HEK293T (cell line): ENCODE data around the gene HDAC9.

Experiments used
- CTCF ChIA-PET: fragments of 350-600 bp; formaldehyde crosslinking; extraction: SDS; loops from one replicate; lab custom pipeline; 2021; ENCODE audit warnings: antibody characterized with exemption, inconsistent platforms; lab: Yijun Ruan, JAX
- POLR2A ChIA-PET: fragments of 350-600 bp; formaldehyde crosslinking; extraction: SDS; loops from one replicate; lab custom pipeline; 2020; ENCODE audit warnings: antibody characterized with exemption, inconsistent platforms; lab: Yijun Ruan, JAX
- DNase-seq: peaks from one replicate; pipeline ENCODE4 v3.0.0; 2012; ENCODE audit warnings: mixed read lengths; ENCODE audit errors: extremely low spot score
- ARNT ChIP-seq: fragments of 450-650 bp; IDR thresholded peaks from 2 replicates; pipeline ENCODE4 v1.6.1; 2017; ENCODE audit warnings: mild to moderate bottlenecking
- BHLHE40 ChIP-seq: fragments of 450-650 bp; IDR thresholded peaks from 2 replicates; pipeline ENCODE4 v1.6.1; 2016; ENCODE audit warnings: mild to moderate bottlenecking, moderate library complexity, borderline replicate concordance
- CTBP1 ChIP-seq: fragments of 450-650 bp; IDR thresholded peaks from 2 replicates; pipeline ENCODE4 v1.6.1; 2016; ENCODE audit warnings: borderline replicate concordance
- ELF4 ChIP-seq: fragments of 450-650 bp; IDR thresholded peaks from 2 replicates; pipeline ENCODE4 v1.6.1; 2017; ENCODE audit warnings: antibody characterized with exemption
- FOXA1 ChIP-seq: fragments of 450-650 bp; IDR thresholded peaks from 2 replicates; pipeline ENCODE4 v1.6.1; 2016; ENCODE audit warnings: mild to moderate bottlenecking
- FOXK2 ChIP-seq: fragments of 450-650 bp; IDR thresholded peaks from 2 replicates; pipeline ENCODE4 v1.6.1; 2016; ENCODE audit warnings: mild to moderate bottlenecking
- FOXM1 ChIP-seq: fragments of 450-650 bp; IDR thresholded peaks from 2 replicates; pipeline ENCODE4 v1.6.1; 2017; ENCODE audit warnings: mild to moderate bottlenecking, borderline replicate concordance
- HDGF ChIP-seq: fragments of 450-650 bp; IDR thresholded peaks from 2 replicates; pipeline ENCODE4 v1.6.1; 2017; ENCODE audit warnings: antibody characterized with exemption, borderline replicate concordance
- L3MBTL2 ChIP-seq: fragments of 450-650 bp; conservative IDR thresholded peaks from 2 replicates; pipeline ENCODE4 v1.6.1; 2016; ENCODE audit warnings: mild to moderate bottlenecking
- LEF1 ChIP-seq: fragments of 450-650 bp; IDR thresholded peaks from 2 replicates; pipeline ENCODE4 v1.6.1; 2017; ENCODE audit warnings: mild to moderate bottlenecking, borderline replicate concordance
- NFRKB ChIP-seq: fragments of 450-650 bp; IDR thresholded peaks from 2 replicates; pipeline ENCODE4 v1.6.1; 2016; ENCODE audit warnings: mild to moderate bottlenecking, moderate library complexity
- PKNOX1 ChIP-seq: fragments of 450-650 bp; IDR thresholded peaks from 2 replicates; pipeline ENCODE4 v1.6.1; 2016
- SP1 ChIP-seq: fragments of 450-650 bp; IDR thresholded peaks from 2 replicates; pipeline ENCODE4 v1.6.1; 2017
- SUZ12 ChIP-seq: fragments of 450-650 bp; IDR thresholded peaks from 2 replicates; pipeline ENCODE4 v1.6.1; 2016; ENCODE audit warnings: mild to moderate bottlenecking
- TARDBP ChIP-seq: fragments of 450-650 bp; IDR thresholded peaks from 2 replicates; pipeline ENCODE4 v1.6.1; 2016
- ZNF384 ChIP-seq: fragments of 450-650 bp; IDR thresholded peaks from 2 replicates; pipeline ENCODE4 v1.6.1; 2016

HDAC9 gene

GRCh38 chr7:18515067-18515466 lies 19.5 kb downstream of the HDAC9 start:
- TF ChIP-seq ARNT, result no peak
- no peak for TF ChIP-seq SUZ12
- no peak for TF ChIP-seq LEF1
- TF ChIP-seq L3MBTL2, result no peak
- TF ChIP-seq ELF4, result no peak
- no peak for TF ChIP-seq TARDBP
- TF ChIP-seq ZNF384, result no peak
- TF ChIP-seq FOXM1, result no peak
- no peak for TF ChIP-seq PKNOX1
- TF ChIP-seq BHLHE40, result no peak
- no peak for TF ChIP-seq HDGF
- TF ChIP-seq SP1, result no peak
- TF ChIP-seq FOXA1, result no peak
- TF ChIP-seq FOXK2, result no peak
- TF ChIP-seq CTBP1, result no peak
- ChIA-PET POLR2A (no interaction called here), CTCF (interaction anchor here (1.5 kb wide), 1 partner anchor 13 kb away, joined by 3 read pairs; no protein-coding TSS in a partner anchor)
- DNase-seq, result no peak

- no peak for TF ChIP-seq CTBP1
- no peak for TF ChIP-seq ARNT
- POLR2A ChIA-PET, result no interaction called here
- CTCF ChIA-PET, result interaction anchor here (0.6 kb wide), 1 partner anchor 22 kb away, joined by 3 read pairs; no protein-coding TSS in a partner anchor
- DNase-seq, result no peak
Observed at GRCh38 chr7:18517646-18518045, 22.1 kb downstream of the HDAC9 start.

GRCh38 chr7:18518555-18518954 lies 23.0 kb downstream of the HDAC9 start:
- TF ChIP-seq CTBP1 (no peak), FOXA1 (no peak), L3MBTL2 (no peak), PKNOX1 (no peak), BHLHE40 (no peak), SUZ12 (no peak), FOXM1 (no peak), LEF1 (no peak), NFRKB (no peak), TARDBP (no peak), SP1 (no peak), ARNT (no peak), ZNF384 (no peak), HDGF (no peak), ELF4 (no peak), FOXK2 (no peak)
- DNase-seq, result no peak
- CTCF ChIA-PET, result no interaction called here
- POLR2A ChIA-PET, result no interaction called here

- ChIA-PET CTCF (no interaction called here), POLR2A (no interaction called here)
- DNase-seq, result no peak
- TF ChIP-seq FOXK2 (no peak), NFRKB (no peak), HDGF (no peak), ARNT (no peak), ZNF384 (no peak), BHLHE40 (no peak), CTBP1 (no peak), LEF1 (no peak), SUZ12 (no peak), SP1 (no peak), TARDBP (no peak), PKNOX1 (no peak), FOXM1 (no peak), L3MBTL2 (no peak)
Observed at GRCh38 chr7:18520450-18521235, 25.1 kb downstream of the HDAC9 start.

GRCh38 chr7:18521236-18521589 lies 25.7 kb downstream of the HDAC9 start:
- DNase-seq, result no peak
- CTCF ChIA-PET, result no interaction called here
- POLR2A ChIA-PET, result no interaction called here
- TF ChIP-seq ARNT, result no peak
- no peak for TF ChIP-seq BHLHE40

- TF ChIP-seq HDGF (no peak), L3MBTL2 (no peak), FOXA1 (no peak), TARDBP (no peak), SUZ12 (no peak), FOXK2 (no peak), PKNOX1 (no peak), SP1 (no peak), ZNF384 (no peak), FOXM1 (no peak), ARNT (no peak), BHLHE40 (no peak), CTBP1 (no peak), NFRKB (no peak), ELF4 (no peak)
- CTCF ChIA-PET, result no interaction called here
- DNase-seq, result no peak
- POLR2A ChIA-PET, result no interaction called here
Observed at GRCh38 chr7:18521945-18522566, 26.5 kb downstream of the HDAC9 start.
